Activated T-cell treated with anti-CD3 and anti-CD28 coated beads for 4 hours (primary cell): ENCODE data around the gene KCNQ4.

ENCODE experiments used
- DNase-seq: peaks from one replicate; pipeline ENCODE4 v3.0.0-alpha.2; 2020

Gene KCNQ4

DNA sequence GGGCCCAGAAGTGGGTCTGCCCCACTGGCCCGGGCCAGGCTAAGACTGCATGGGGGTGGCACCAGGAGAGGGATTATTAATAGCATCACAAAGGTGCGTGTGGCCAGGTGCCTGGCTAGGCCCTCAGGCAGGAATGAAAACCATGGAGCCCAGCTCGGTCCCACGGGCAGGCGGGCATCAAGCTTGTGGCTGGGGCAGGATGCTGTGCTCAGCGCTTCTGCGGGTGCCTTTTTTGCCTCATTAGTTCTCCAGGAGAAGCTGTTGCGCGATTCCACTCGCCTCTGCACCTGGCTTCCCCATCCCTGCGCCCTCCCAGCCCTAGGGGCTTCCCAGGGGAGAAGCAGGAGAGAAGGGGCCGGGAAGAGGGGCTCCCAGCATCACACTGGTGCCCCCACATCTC lies 39.3 kb downstream of the KCNQ4 start:
- DNase-seq: no peak

DNA sequence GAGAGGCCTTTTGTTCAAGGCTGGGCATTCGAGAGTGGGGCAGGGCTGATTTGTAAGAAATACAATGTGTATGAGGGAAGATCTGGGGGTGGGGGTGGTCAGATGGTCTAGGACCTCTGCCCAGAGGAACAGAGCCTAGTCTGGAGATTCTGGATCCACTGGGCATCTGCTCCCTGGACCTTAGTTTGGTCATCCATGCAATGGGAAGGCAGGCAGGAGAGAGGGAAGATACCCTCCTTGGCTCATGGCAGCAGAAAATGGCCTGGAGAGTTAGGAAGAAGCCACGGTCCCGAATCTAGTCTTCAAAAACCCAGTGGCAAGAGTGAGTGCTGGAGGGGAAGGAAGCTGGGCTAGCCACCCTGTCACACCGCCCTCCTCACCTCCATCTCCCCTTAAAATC lies 39.8 kb downstream of the KCNQ4 start:
- DNase-seq: no peak

DNA sequence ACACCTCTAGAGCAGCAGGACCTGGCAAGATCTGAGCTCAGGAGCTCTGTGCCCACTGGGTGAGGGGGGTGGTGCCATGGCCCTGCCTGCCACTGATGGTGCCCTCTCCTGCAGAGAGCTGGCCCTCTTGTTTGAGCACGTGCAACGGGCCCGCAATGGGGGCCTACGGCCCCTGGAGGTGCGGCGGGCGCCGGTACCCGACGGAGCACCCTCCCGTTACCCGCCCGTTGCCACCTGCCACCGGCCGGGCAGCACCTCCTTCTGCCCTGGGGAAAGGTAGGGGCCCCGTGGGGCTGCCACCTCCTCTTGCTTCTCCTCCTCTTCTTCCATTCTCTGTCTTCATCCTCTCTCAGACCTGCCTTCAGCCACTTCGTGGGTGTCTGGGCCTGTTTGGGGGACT lies 40.4 kb downstream of the KCNQ4 start:
- no peak for DNase-seq

DNA sequence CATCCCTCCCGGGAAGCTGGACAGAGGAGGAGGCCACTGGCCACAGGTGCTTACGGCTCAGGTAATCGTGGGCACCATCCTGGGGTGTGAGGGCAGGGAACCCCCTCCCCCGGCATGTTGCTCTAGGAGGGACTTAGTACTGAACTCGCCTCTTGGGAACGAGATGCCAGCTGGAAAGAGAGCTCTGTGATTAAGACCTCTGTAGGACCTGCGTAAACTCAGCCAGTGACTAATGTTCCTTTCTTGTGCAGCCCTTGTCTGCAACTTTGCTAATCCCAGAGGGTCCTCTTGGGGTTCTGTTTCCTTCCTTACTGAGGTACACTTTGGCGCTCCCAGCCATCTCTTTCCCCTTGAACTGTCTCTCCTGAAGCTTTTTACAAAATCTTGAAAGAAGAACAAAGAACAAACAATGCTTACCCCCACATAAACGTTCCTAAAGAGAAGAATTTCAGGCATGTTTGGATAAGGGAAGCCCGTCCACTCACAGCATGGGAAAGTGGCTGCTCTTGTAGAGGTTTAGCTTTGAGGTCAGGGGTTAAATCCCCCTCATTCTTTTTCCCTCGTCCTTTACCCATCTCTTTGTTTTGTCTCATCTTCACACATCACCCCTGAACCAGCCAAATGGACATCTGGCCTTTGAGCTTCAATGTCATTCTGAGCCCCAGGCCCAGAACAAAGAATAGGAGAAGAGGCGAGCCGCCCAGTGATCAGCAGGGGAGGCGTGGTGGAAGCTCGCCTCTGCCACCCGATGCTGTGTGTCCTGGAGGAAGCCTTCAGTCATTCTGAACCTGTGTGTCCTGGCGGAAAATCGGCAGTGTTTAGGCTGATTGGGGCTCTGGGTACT lies 41.2 kb downstream of the KCNQ4 start:
- DNase-seq: no peak

DNA sequence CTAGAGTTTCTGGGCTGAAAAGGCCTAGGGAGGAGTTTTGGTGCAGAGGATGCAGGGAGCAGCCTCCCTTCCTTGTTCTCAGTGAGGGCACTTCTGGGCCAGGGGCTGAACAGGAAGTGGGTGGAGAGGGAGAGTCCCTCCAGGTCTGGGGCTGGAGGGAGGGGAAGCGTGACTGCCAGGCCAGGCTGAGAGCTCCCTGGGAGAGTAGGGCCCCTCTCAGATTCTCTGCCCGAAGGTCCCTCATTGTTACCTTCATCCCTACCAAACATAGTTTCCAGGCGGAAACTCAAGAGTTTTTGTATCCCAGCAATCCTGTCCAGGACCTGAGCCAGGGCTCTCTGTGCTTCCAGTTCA lies 41.8 kb downstream of the KCNQ4 start:
- DNase-seq: no peak

DNA sequence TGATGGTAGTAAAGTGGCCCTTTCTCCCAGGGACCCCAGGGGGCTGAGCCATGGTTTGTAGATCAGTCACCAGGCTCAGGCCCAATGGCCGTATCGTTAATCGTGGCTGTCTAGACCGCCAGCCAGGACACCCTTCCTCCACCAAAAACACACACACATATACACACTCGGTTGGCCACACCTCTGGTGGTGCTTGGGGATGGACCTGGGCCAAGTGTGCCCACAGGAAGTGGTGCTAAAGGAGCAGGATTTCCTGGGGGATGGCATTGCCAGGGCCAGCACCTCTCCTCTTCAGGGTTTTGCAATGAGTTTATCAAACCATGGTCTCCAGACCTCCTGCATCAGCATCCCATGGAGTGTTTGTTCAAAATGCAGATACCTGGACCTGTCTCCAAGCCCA lies 42.4 kb downstream of the KCNQ4 start:
- DNase-seq: no peak

DNA sequence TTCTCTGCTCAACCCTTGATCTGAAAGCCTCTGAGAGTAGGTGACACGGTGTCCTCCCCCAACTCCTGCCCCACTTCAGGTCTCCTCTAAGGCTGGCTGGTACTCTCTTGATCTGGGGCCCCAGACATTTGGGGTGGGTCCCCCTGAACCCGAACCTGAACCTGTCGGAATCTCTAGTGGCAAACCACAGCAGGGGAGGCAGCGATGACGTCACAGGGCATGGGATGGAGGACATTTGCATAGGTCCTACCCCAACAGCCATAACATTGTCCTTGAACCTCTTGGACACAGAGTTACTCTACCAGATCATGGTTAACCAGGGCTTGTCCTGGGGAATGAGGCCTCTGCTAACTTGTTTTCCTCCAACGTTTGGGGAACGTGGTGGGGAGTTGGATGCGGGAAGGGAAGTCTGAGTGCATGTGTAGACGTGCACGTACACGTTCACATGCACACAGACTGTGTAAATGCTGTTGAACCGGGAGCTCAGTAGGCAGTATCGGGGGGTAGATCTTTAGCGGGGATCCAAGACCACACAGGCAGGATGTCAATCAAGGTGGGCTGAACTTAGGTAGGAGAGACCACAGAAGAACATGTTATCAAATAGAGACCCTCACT lies 46.2 kb downstream of the KCNQ4 start:
- no peak for DNase-seq

DNA sequence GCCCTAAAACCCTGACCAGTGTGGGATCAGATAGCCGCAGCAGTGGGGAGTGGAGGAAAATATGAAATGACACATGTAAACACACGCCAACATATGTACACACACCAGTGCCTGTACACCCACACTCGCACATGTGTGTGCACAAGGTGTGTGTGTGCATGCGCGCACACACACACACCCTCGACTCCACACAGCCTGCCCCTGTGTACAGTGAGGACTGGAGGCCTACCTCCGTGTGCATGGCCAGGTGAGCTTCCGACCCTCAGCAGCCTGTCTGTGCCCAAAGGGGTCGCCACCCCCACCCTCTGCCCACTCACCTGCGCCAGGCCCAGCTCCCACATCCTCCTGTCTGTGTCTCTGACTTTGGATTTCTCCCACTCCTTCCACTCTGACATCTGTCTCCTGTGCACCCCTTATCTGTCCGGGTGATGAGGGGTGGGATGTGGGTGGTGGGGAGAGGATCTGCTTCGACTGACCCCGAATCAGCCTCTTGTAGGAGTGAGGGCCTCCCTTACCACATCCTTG lies 46.9 kb downstream of the KCNQ4 start:
- DNase-seq: no peak

DNA sequence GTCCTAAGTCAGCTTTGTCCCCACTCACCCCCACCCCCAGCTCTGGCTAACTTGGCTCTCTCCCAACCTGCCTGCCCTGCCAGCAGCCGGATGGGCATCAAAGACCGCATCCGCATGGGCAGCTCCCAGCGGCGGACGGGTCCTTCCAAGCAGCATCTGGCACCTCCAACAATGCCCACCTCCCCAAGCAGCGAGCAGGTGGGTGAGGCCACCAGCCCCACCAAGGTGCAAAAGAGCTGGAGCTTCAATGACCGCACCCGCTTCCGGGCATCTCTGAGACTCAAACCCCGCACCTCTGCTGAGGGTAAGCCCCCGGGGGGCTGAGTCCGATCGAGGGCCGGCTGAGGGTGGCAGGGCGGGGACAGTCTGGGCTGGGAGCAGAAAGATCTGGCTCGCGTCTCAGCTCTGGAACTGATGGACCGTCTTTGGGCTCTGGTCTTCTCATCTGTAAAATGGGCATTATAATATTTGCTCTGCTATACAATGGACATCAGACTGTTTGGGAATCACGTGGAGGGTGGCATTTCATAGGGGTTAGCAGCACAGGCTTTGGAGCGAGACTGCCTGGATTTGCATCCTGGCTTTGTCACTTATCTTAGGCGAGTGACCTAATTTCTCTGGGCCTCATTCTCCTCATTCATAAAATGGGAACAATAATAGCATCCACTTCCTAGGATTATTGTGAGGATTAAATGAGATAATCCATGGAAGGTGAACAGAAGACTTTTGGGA lies 47.6 kb downstream of the KCNQ4 start:
- no peak for DNase-seq

DNA sequence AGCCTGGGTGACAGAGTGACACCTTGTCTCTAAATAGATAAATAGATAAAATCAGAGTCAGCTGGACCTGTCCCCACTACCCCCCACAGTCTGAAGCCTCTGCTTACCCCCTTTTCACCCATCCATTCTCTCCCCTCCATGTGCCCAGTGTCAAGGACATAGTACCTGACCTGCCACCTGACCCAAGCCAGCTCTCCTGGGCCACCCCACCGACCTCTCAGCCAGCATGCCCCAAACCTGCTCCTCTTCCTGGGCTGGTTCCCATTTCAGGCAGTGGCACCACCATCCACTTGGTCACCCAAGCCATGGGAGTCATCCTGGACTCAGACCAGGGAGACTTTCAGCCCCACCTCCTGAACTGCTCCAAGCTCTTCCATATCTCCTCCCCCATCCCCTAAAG lies 50.4 kb downstream of the KCNQ4 start:
- no peak for DNase-seq

DNA sequence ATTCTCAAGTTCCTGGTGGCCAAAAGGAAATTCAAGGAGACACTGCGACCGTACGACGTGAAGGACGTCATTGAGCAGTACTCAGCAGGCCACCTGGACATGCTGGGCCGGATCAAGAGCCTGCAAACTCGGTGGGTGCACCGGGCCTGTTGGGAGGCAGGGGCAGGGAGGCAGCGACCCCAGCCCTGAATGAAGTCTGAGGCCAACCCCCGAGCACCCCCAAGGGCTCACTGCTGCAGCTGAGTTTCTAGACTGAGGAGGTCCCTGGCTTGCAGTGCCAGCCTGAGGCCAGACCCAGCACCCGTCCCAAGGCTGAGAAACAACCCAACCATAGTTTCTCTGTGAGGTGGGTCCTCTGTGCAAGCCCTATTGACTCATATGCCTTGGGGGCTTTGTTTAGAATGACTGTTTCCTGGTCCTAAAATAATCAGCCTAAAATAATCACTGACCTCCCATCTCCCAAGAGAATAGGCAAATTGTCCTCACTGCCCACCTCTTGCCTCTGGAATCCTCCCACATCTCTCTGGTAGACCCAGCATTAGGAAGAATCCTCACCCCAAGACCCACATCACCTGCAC lies 51.5 kb downstream of the KCNQ4 start:
- DNase-seq: no peak

DNA sequence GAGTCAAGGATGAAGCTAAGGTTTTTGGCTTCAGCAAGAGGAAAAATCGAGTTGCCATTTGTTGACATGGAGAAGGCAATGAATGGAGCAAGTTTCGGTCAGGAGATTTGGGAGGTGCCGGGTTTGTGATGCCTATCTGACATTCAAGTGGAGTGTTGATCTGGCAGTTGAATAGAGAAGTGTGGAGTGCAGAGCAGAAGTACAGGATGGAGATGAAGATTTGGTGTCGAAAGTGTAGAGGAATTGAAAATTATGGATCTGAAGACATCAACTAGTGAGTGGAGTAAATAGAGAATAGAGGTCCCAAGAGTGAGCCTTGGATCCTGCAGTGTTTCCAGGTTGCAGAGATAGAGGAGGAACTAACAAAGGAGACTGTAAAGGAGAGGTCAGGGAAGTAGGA lies 52.7 kb downstream of the KCNQ4 start:
- DNase-seq: no peak

DNA sequence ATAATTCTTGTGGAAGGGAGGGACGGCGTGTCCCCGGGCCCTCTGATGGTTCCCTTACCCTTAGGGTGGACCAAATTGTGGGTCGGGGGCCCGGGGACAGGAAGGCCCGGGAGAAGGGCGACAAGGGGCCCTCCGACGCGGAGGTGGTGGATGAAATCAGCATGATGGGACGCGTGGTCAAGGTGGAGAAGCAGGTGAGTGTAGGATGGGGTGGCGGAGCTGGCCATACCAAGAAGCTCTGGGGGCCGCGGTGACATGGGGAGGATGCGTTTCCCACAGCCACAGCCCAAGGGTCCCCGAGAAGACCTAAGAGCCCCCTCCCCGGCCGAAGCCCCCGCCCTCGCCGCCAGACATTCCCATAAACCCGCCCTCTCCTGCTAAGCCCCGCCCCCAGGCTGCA lies 54.0 kb downstream of the KCNQ4 start:
- DNase-seq: no peak

DNA sequence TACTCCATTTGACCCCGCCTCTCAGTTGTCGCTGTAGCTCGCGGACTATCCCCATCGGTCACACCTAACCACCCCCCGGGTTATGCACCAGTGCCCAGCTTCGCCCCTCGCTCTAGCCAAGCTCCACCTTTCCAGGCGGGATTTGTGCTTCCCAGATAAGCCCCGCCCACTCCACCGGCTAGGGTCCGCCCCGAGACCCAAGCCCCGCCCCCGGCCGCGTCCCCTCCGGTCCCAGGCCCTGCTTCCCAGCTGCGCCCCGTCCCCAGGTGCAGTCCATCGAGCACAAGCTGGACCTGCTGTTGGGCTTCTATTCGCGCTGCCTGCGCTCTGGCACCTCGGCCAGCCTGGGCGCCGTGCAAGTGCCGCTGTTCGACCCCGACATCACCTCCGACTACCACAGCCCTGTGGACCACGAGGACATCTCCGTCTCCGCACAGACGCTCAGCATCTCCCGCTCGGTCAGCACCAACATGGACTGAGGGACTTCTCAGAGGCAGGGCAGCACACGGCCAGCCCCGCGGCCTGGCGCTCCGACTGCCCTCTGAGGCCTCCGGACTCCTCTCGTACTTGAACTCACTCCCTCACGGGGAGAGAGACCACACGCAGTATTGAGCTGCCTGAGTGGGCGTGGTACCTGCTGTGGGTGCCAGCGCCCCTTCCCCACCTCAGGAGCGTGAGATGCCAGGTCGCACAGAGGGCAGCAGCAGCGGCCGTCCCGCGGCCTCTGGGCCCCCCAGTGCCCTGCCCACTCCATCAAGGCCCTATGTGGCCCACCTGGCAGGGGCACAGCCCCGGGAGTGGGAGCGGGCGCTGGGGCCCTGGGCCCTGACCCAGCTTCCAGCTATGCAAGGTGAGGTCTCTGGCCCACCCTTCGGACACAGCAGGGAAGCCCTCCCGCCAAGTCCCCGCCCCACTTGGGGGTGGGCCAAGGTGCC lies 54.7 kb downstream of the KCNQ4 start:
- DNase-seq: no peak

DNA sequence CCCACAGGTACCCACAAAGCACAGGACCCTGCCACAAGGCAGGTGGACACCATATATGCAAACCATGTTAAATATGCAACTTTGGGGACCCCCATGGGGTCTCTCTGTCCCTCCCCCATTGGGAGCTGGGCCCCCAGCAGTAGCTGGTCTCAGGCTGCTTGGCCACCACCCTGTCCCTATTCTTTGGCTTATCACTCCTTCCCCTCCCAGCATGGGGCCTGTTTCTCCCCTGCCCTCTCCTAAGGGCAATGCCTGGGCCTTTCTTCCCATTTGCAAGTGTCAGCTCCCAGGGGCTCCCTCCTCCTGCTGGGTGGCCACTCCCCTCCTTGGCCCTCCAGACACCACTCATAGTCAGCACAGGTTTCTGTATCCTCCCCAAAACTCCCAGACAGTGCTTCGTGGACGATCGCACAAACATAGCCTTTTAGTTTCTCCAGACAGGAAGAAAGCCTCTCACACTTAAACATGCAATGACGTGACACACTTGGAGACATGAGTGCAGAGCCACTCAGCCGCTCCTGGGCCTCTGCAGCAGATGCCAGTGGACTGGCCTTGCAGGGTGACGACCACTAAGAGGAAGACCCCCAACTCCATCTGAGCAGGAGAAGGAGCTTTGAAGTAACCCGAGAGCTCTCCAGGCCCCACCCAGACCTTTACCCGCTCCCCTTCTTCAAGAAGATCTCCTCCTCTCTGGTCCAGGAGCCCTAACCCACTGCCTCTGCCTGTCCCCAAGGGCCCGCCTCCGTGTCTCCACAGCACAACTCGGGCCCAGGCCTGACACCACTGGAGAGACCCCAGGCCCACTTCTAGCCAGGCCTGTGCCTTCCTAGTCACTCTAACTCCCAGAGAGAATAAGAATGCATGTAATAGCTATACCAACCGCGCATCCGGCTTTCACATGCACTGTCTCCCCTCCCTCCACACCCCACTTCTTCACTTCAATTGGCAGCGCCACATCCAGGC lies 55.7 kb downstream of the KCNQ4 start:
- DNase-seq: no peak

DNA sequence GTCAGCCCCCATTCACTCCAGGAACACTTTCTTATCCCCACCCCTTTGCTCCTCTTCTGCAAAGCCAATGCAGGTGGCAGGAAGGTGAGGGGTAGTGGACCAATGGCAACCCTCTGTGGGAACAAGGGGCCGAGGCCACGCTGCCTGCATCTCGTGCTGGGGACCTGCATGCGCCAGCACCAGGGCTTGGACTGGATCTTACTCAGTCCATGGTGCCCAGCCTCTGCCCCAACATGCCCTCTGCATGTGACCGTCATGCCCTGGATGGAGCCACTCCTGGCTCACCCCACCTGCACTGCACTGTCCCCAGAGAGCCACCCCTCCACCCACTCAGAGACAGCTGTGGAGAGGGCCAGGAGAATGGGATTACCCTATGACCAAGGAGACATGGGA lies 56.4 kb downstream of the KCNQ4 start:
- no peak for DNase-seq

DNA sequence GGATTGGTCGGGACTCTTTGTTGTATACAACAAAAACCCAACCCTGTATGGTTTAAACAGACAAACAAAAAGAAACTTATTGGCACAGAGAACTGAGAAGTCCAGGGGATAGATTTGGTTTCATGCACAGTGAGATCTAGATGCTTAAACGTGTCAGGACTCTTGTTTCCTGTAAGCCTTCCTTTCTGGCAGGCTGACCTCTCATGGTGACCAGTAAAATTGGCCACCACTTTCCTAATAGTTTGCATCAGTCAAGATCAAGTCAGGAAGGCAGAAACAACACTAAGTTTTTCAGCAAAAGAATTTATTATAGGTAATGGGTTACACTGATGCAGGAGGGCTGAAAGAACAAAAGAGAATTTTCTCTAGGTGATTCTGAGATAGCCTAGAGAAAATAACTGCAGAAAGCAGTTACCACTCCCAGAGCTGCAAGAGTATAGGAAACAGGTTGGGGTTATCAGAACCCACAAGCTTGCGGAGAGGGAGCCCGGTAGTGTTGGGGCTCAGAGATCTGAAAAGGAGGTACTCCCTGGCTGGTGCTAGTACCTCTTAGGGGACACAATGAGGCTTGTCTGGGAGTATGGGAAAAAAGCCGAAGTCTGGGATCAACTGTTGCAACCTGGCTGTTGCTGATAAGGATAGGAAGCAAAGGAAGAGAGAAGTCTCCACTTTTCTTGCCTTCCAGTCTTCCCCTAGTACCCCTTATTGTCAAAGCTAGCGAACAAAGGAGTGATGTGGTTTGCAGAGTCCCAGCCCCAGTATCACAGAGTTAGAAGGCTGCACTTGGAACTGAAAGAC lies 57.1 kb downstream of the KCNQ4 start:
- no peak for DNase-seq

DNA sequence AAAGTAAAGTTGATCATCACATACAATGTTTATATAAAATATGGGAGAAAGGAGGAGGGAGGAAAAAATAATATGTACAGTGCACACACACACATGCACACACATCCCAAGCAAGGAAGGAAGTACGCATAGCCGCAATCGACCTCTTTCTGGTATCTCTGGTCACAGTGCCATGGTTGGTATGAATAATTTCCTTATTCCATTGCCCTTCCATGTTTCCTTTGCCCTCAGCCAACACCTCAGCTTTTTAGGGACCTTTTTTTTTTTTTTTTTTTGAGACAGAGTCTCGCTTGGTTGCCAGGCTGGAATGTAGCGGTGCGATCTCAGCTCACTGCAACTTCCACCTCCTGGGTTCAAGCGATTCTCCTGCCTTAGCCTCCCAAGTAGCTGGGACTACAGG lies 58.0 kb downstream of the KCNQ4 start:
- DNase-seq: no peak

DNA sequence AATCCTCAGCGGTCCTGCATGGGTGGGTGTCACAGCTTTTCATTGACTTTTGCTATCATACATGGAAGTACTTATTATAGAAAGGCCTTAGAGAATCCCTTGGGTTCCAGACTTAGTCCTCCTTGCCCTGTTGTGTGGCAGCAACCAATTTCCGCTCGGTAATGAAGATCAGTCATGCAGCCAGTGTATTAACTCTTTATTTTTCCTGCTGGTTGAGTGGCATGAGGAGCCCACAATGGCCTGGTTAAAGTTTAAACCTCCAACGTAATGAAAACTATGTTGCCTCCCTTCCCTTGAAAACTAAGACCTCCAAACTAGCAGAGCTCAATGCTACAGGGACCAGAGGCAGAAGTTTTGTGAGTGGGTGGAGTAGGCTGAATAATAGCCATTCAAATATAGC lies 58.6 kb downstream of the KCNQ4 start:
- DNase-seq: no peak

DNA sequence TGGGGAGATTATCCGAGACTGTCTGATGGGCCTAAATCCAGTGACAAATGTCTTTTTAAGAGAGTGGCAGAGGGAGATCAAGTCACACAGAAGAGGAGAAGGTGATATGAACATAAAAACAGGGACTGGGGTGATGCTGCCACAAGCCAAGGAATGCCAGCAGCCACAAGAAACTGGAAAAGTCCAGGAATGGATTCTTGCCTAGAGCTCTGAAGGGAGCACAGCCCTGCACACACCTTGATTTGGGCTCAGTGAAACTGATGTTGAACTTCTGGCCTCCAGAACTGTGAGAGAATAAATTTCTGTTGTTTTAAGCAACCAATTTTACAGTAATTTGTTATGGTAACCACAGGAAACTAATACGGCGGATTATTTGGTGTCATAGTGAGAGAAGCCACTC lies 59.1 kb downstream of the KCNQ4 start:
- no peak for DNase-seq
